GM19240 (cell line): ENCODE results near the gene TNRC18.
"Not testable (repeated sequence)": the region's sequence is repeated elsewhere in the genome, so short reads cannot be mapped to it uniquely, and the experiment has no call there.

Experiments
- DNase-seq: peaks from one replicate; pipeline ENCODE4 v3.0.0; 2011; ENCODE audit warnings: low spot score; ENCODE audit not compliant: insufficient read length

Gene TNRC18

GRCh38 chr7:5351507-5352265, 71.9 kb downstream of the TNRC18 start:
- no peak for DNase-seq

GRCh38 chr7:5350600-5351385, 72.8 kb downstream of the TNRC18 start:
- DNase-seq = no peak

DNA sequence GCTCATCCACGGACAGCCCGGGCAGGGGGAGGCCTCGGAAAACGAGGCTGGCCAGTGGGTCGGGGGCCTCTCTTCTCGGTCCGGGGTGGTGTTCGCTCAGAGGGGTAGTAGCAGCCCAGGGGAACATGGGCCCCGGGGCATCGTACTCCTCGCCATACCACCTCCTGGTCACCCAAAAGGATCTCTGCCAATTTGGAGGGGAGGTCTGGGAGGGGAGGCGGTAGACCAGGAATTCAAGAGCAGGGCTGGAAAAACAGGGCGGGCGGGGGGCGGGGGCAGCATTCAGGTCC, 73.5 kb downstream of the TNRC18 start:
- DNase-seq = no peak

- no peak for DNase-seq
Measured at GRCh38 chr7:5349437-5350173, 74.0 kb downstream of the TNRC18 start.

DNA sequence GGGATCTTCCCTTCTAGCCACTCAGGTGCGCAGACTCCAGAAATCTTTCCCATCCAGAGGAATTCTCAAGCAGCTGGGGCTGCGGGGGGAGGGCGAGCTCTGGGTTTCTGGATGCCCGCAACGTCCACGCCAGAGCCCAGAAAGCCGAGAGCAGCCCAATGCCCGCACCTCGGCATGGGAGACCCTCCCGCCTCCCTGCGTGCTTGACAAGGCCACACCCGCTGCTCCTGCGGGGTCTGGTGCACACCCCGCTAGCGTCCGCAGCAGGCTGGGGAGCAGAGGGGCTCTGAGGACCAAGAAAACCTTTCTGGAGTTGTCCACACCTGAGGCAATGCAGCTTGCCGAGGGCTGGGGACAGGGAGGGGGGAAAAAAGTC, 74.6 kb downstream of the TNRC18 start:
- no peak for DNase-seq

DNA sequence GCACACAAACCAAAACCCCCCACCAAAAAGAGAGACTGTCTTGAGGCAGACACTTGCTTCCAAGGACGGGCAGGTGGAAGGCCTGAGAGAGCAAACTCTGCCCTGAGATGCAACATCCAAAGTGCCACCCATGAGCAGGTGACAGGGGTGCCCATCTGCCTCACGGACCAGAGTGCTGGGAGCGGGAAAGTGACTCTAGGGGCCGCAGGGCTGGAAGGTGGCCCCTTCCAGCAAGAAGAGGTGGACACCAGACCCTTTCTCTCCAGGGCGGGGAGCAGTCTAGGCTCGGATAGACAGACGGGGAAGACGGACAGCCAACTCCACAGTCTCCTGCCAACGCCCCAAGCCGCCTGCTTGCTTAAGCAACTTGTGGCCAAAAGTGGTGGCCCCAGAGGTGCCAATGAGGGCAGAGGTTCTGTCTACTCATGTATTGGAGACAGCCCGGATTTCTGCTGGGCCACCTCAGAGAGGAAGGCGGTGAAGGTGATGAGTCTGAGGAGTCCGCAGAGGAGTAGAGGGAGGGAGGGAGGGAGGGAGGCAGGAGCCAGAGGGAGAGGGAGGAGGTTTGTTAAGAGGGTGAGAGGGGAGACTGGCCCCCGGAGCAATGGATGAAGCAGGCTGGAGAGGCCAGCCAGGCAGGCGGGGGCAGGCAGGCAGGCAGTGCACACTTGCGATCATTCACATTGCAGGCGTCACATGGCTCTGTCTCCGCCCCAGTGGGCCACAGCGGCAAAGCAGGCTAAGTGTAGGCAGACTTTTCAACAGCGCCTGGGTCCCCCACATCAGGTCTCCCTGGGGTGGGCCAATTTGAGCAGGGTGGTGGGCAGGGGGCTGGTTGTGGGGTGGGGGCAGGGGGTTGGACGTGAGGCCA, 75.3 kb downstream of the TNRC18 start:
- DNase-seq = no peak

GRCh38 chr7:5345671-5346070, 78.0 kb downstream of the TNRC18 start:
- no peak for DNase-seq

- DNase-seq = no peak
Measured at GRCh38 chr7:5345171-5345570, 78.5 kb downstream of the TNRC18 start.

- no peak for DNase-seq
Measured at GRCh38 chr7:5344342-5344741, 79.3 kb downstream of the TNRC18 start.

- no peak for DNase-seq
Measured at GRCh38 chr7:5343884-5344283, 79.8 kb downstream of the TNRC18 start.

- no peak for DNase-seq
Measured at GRCh38 chr7:5342631-5343030, 81.0 kb downstream of the TNRC18 start.

DNA sequence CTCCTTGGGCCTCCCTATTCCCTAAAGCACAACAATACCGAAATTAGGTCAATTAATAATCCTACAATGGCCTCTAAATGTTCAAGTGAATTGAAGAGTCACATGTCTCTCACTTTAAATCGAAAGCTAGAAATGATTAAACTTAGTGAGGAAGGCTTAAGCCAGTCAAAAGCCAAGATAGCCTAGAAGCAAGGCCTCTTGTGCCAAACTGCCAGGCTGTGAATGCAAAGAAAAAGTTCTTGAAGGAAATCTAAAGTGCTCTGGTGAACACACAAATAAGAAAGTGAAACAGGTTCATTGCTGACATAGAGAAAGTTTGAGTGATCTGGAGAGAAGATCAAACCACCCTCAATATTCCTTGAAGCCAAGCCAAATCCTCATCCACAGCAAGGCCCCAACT, 83.7 kb downstream of the TNRC18 start:
- DNase-seq = no peak

DNA sequence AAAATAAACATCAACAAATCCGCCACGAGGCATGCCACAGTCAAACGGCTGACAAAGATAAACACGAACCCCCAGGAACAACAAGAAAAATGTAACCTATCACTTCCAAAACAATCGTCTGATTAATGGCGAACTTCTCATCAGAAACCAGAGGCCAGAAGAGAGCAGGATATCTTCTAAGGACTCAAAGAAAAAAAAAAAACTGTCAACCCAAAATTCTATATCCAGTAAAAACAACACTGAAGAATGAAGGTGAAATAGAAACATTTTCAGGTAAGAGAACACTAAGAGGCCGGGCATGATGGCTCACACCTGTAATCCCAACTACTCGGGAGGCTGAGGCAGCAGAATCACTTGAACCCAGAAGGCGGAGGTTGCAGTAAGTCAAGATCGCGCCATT, 86.6 kb downstream of the TNRC18 start:
- DNase-seq = no peak

DNA sequence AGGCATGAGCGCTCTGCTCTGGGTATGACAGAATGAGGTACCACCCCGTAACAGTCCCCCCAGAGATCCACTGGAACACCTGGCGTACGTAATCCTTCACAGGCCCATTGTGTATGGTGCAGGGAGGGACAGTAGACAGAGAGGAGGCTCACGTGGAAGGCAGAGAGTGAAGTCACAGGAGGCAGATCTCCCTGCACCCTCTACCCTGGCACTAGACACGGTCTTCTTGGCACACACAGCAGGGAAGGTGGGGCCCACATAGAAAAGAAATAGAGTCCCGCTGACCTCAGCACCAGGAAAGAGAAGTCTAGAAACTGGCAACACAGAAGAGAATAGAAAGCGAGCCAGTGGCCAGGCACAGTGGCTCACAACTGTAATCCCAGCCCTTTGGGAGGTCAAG, 89.0 kb downstream of the TNRC18 start:
- no peak for DNase-seq

DNA sequence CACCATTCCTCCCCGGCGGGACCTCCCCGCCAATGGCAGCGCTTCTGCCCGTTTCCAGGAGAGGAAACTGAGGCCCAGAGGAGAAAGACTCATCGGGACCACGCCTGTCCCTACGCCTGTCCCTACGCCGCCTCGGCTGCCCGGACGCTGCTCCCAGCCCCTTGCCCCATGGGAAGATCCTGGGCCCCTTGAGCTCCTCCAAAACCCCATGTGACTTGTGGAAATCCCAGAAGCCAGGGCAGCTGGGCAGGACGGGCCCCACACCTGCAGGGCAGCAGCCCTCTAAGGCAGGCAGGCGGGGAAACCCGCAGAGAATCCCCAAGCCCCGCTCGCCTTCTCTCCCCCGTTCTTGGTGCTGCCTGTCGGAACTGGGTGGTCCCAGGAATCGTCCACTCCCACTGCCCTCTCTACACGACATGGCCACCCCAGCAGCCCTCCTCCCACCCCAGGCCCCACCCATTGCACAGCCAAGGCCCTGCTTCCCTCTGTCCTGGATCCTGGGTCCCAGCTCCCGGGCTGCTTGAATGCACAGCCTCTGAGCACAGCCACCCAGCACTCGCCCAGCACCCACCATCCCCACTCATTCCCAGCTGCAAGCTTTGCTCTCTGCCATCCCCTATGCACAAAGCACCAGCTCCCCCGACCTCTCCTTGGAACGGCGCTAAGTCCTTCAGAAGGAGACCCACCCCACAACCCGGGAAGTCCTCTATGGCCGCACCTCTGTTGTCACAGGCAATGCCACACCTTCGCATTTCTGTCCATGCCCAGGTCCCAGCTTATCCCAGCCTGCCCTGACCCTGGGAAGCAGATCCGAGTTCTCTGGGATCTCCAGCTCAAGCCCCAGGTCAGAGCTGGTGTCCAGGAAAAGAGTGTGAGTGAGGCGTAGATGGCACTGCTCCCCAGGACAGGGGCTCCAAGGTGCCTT, 90.3 kb downstream of the TNRC18 start:
- no peak for DNase-seq

DNA sequence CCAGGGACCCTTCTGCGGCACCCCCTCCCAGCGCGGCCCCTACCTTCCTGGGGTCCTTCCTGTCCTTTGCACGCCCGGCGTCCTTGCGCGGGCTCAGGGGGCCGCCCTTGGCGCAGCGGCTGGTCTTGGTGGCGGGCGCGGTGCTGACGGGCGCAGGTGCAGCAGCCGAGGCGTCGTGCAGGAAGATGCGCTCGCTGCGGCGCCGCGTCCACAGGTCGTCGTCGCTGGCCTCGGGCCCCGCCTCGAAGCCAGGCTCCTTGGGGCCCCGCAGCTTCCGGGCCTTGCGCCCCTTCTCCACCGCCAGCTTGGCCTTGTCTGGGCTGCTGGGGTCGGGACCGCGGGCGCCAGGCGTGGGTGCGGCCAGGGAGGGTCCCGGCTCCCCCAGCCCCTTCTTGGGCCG, 91.1 kb downstream of the TNRC18 start:
- DNase-seq = no peak

- no peak for DNase-seq
Measured at GRCh38 chr7:5330288-5330687, 93.3 kb downstream of the TNRC18 start.

DNA sequence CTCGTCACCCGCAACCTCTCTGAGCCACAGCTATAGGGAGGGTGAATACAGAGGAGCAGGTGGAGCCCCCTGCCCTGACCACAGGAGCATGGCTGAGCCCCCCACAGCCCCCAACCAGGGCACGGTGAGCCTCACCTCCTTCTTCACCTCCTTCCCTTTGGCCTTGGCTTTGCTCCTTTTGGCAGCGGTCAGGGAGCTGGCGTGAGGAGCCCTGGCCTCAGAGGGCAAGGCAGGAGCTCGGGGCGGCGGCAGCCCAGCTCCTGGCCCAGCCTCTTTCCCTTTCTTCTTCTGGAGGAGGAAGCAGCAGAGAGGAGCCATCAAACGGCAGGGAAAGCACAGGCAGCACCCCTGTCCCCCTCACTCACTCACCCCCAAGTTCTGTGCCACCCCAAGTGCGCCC, 98.7 kb downstream of the TNRC18 start:
- DNase-seq = no peak

- DNase-seq = not testable (repeated sequence)
Measured at GRCh38 chr7:5323800-5324781, 99.5 kb downstream of the TNRC18 start.
